Measurements from ENCODE around the gene MUC12.
"Not testable (repeated sequence)": the region's sequence is repeated elsewhere in the genome, so short reads cannot be mapped to it uniquely, and the experiment has no call there.

The MUC12 gene
- long read RNA-seq: 0 reads

- Histone ChIP-seq H3K27ac (replicated peaks) (no peak within 1 kb of the TSS), H3K27me3 (ENCODE audit: insufficient read depth, poor library complexity, severe bottlenecking) (peaks cover 39% of the 10 kb centered on the region), H3K4me3 (replicated peaks; ENCODE audit: insufficient read depth, low read length) (no peak within 1 kb of the TSS)
- no peak for DNase-seq (ENCODE audit: low read depth in 1 of 2, low spot score in 1 of 2)
- TF ChIP-seq POLR2AphosphoS5 (IDR thresholded peaks at IDR 0.05; ENCODE audit: low read depth) (no peak), GABPA (IDR thresholded peaks at IDR 0.05; ENCODE audit: low read depth) (no peak), SPI1 (IDR thresholded peaks at IDR 0.05; ENCODE audit: borderline replicate concordance, low read depth) (no peak), CTCF (IDR thresholded peaks at IDR 0.05; ENCODE audit: insufficient read depth, low read length) (no peak), REST (IDR thresholded peaks at IDR 0.05; ENCODE audit: insufficient replicate concordance, low read depth) (no peak)
These were observed at the start of gene MUC12 for GRCh38 chr7:100969066-100969615. Gene MUC12 (plus strand): TSS chr7:100969565. CDS start chr7:100969623, 58 bp downstream.

GRCh38 chr7:100919779-100920437 is 49.5 kb upstream of the MUC12 start:
- not testable (repeated sequence) for DNase-seq (ENCODE audit: low read depth in 1 of 2, low spot score in 1 of 2); H3K4me3 ChIP-seq (replicated peaks; ENCODE audit: insufficient read depth, low read length); H3K27ac ChIP-seq (replicated peaks); H3K27me3 ChIP-seq (ENCODE audit: insufficient read depth, poor library complexity, severe bottlenecking)

- Histone ChIP-seq H3K4me3 (replicated peaks; ENCODE audit: insufficient read depth, low read length) (no peak overlapping the region), H3K27ac (replicated peaks) (no peak overlapping the region), H3K27me3 (ENCODE audit: insufficient read depth, poor library complexity, severe bottlenecking) (no peaks in the 10 kb centered on the region)
- DNase-seq (ENCODE audit: low read depth in 1 of 2, low spot score in 1 of 2): no peak
- no peak for TF ChIP-seq POLR2AphosphoS5 (IDR thresholded peaks at IDR 0.05; ENCODE audit: low read depth)
- no peak for TF ChIP-seq SPI1 (IDR thresholded peaks at IDR 0.05; ENCODE audit: borderline replicate concordance, low read depth)
- no peak for TF ChIP-seq GABPA (IDR thresholded peaks at IDR 0.05; ENCODE audit: low read depth)
- TF ChIP-seq REST (IDR thresholded peaks at IDR 0.05; ENCODE audit: insufficient replicate concordance, low read depth): no peak
- no peak for TF ChIP-seq CTCF (IDR thresholded peaks at IDR 0.05; ENCODE audit: insufficient read depth, low read length)
These were observed 48.3 kb upstream of the MUC12 start for GRCh38 chr7:100921039-100921438.

GRCh38 chr7:100923616-100924015 is 45.7 kb upstream of the MUC12 start:
- not testable (repeated sequence) for DNase-seq (ENCODE audit: low read depth in 1 of 2, low spot score in 1 of 2)

GRCh38 chr7:100929808-100930174 is 39.6 kb upstream of the MUC12 start:
- H3K27me3 ChIP-seq (ENCODE audit: insufficient read depth, poor library complexity, severe bottlenecking): no peaks in the 10 kb centered on the region
- H3K27ac ChIP-seq (replicated peaks): no peak overlapping the region
- DNase-seq (ENCODE audit: low read depth in 1 of 2, low spot score in 1 of 2): no peak
- no peak overlapping the region for H3K4me3 ChIP-seq (replicated peaks; ENCODE audit: insufficient read depth, low read length)
- no peak for TF ChIP-seq SPI1 (IDR thresholded peaks at IDR 0.05; ENCODE audit: borderline replicate concordance, low read depth)
- no peak for TF ChIP-seq GABPA (IDR thresholded peaks at IDR 0.05; ENCODE audit: low read depth)
- no peak for TF ChIP-seq POLR2AphosphoS5 (IDR thresholded peaks at IDR 0.05; ENCODE audit: low read depth)
- no peak for TF ChIP-seq REST (IDR thresholded peaks at IDR 0.05; ENCODE audit: insufficient replicate concordance, low read depth)
- TF ChIP-seq CTCF (IDR thresholded peaks at IDR 0.05; ENCODE audit: insufficient read depth, low read length): no peak

More at GRCh38 chr7:100923616-100924015, 45.7 kb upstream of the MUC12 start:
- H3K27me3 ChIP-seq (ENCODE audit: insufficient read depth, poor library complexity, severe bottlenecking); H3K27ac ChIP-seq (replicated peaks); H3K4me3 ChIP-seq (replicated peaks; ENCODE audit: insufficient read depth, low read length): not testable (repeated sequence)

Data from HL-60 (cell line).